ENCODE measurements around the gene FILIP1. TPM values are rescaled to one million over a fixed set of nuclear protein-coding genes. Genes with fewer than 3 reads are reported as not detected.

FILIP1 gene
- total and polyA plus RNA-seq, 2 of the 8 experiments (the other 6 are each of a cell fraction or from before 2014, with no cell fraction given) = 2.4 to 5.7 TPM

- Histone ChIP-seq H3K14ac (ENCODE audit: insufficient read length) (no peak overlapping the region), H3K9me3 (ENCODE audit: insufficient read depth in 2 of 2, low read depth in 1 of 2, low read length in 1 of 2) (no peaks in the 10 kb centered on the region)
- TF ChIP-seq HDAC2 (IDR thresholded peaks at IDR 0.05; ENCODE audit: borderline replicate concordance in 1 of 2, low read depth in 2 of 2, low read length in 2 of 2) = no peak
- TF ChIP-seq CTCF (IDR thresholded peaks at IDR 0.05; ENCODE audit: control extremely low read depth in 1 of 3, insufficient read depth in 1 of 3, low read depth in 1 of 3, low read length in 3 of 3) = no peak
- no peak for TF ChIP-seq ATF3 (IDR thresholded peaks at IDR 0.05; ENCODE audit: insufficient read depth, low read depth, low read length)
- TF ChIP-seq TCF12 (IDR thresholded peaks at IDR 0.05; ENCODE audit: low read depth, low read length) = no peak
- no peak for TF ChIP-seq SP4 (IDR thresholded peaks at IDR 0.05; ENCODE audit: low read length)
- TF ChIP-seq KDM5A (IDR thresholded peaks at IDR 0.05; ENCODE audit: low read length) = no peak
- TF ChIP-seq POLR2AphosphoS5 (IDR thresholded peaks at IDR 0.05; ENCODE audit: low read depth, low read length) = no peak
- TF ChIP-seq BCL11A (IDR thresholded peaks at IDR 0.05; ENCODE audit: low read depth in 2 of 2, low read length in 2 of 2) = no peak
- no peak for TF ChIP-seq NRF1 (IDR thresholded peaks at IDR 0.05; ENCODE audit: low read depth, low read length)
- no peak for TF ChIP-seq ATF2 (IDR thresholded peaks at IDR 0.05; ENCODE audit: low read length)
Measured at GRCh38 chr6:75372884-75373283, 120.7 kb downstream of the FILIP1 start.

More at GRCh38 chr6:75372884-75373283, 120.7 kb downstream of the FILIP1 start:
- Histone ChIP-seq H3K4ac (replicated peaks; ENCODE audit: insufficient read length, low read depth, low read length) (no peak overlapping the region), H3K27me3 (replicated peaks in 1 of 4; ENCODE audit: control insufficient read depth in 3 of 4, extremely low read depth in 1 of 4, insufficient read depth in 3 of 4, low read length in 3 of 4) (no peaks in the 10 kb centered on the region), H3K79me2 (ENCODE audit: control insufficient read depth in 1 of 2, insufficient read depth in 2 of 2, low read length in 2 of 2) (no peaks in the 10 kb centered on the region), H2AK5ac (ENCODE audit: low read depth, low read length) (no peak overlapping the region), H2BK20ac (ENCODE audit: low read length) (no peak overlapping the region), H2BK15ac (ENCODE audit: low read length) (no peak overlapping the region), H4K8ac (ENCODE audit: extremely low read depth, insufficient read depth, low read length) (no peak overlapping the region), H2BK120ac (replicated peaks; ENCODE audit: low read depth, low read length) (no peak overlapping the region), H4K20me1 (replicated peaks in 1 of 2; ENCODE audit: control insufficient read depth in 1 of 2, insufficient read depth in 2 of 2, low read length in 2 of 2) (no peaks in the 10 kb centered on the region), H3K4me3 (ENCODE audit: extremely low read depth in 1 of 4, insufficient read depth in 2 of 4, low read depth in 3 of 4, low read length in 4 of 4) (no peak overlapping the region), H2AFZ (ENCODE audit: low read length) (no peak overlapping the region), H4K5ac (ENCODE audit: insufficient read length, low read depth, low read length) (no peak overlapping the region), H3K23me2 (ENCODE audit: low read depth, low read length) (no peaks in the 10 kb centered on the region), H2BK12ac (ENCODE audit: low read depth, low read length) (no peak overlapping the region), H3K18ac (ENCODE audit: extremely low read depth, low read length) (no peak overlapping the region), H3K27ac (ENCODE audit: low read depth, low read length) (no peak overlapping the region), H3K36me3 (ENCODE audit: control insufficient read depth in 2 of 4, insufficient read depth in 4 of 4, low read length in 3 of 4) (no peaks in the 10 kb centered on the region), H3K56ac (replicated peaks; ENCODE audit: insufficient read length, low read depth, low read length) (no peak overlapping the region), H3K4me1 (replicated peaks in 1 of 4; ENCODE audit: control insufficient read depth in 3 of 4, insufficient read depth in 4 of 4, low read length in 3 of 4) (peaks cover 7 to 18% (median 12%) of the 10 kb centered on the region in 4 experiments; a peak in 4 of 7 replicates), H3K4me2 (ENCODE audit: insufficient read depth in 1 of 2, low read depth in 2 of 2, low read length in 2 of 2) (no peak overlapping the region), H2BK5ac (ENCODE audit: low read depth, low read length) (no peak overlapping the region), H3K23ac (ENCODE audit: insufficient read length) (no peak overlapping the region), H3K79me1 (ENCODE audit: low read depth, low read length) (no peaks in the 10 kb centered on the region), H4K91ac (replicated peaks; ENCODE audit: insufficient read length, low read length) (no peak overlapping the region), H3K9ac (replicated peaks in 1 of 4; ENCODE audit: extremely low read depth in 1 of 4, low read depth in 3 of 4, low read length in 3 of 4) (no peak overlapping the region)
- DNase-seq (ENCODE audit: low read depth in 1 of 2, low spot score in 2 of 2) = no peak
- POLR2A ChIA-PET (ENCODE audit: partially characterized antibody) = no interaction called here
- CTCF ChIA-PET (ENCODE audit: partially characterized antibody) = interaction anchor here (1.0 to 2.3 kb wide), 2 partner anchors 73 to 155 kb away, joined by 3 to 11 read pairs; no protein-coding TSS in a partner anchor
- no peak for FAIRE-seq

All from H1 (cell line).